ENCODE measurements around the gene MEF2A.

DNA sequence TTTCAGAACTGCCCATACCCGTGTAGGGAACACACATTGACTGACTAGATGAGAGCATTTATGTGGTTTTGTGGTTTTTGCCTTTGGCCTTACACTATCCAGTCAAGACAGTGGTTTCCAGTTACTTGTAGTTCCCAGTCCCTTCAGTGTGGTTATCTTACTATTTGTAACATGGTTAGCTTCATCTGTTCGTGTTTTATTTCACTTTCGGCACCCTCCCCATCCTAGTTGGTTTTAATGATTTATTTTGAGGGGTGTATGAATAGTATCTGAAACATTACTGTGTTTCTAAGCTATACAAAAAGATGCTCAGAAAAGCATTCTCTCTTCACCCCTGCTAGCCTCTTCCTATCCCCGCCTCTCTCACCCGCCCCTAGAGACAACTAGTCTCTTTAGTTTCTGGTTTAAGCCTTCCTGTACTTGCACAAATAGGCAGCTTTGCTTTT, 153.3 kb downstream of the MEF2A start:
- TF ChIP-seq, protein P1, sequence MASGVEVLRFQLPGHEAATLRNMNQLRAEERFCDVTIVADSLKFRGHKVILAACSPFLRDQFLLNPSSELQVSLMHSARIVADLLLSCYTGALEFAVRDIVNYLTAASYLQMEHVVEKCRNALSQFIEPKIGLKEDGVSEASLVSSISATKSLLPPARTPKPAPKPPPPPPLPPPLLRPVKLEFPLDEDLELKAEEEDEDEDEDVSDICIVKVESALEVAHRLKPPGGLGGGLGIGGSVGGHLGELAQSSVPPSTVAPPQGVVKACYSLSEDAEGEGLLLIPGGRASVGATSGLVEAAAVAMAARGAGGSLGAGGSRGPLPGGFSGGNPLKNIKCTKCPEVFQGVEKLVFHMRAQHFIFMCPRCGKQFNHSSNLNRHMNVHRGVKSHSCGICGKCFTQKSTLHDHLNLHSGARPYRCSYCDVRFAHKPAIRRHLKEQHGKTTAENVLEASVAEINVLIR (CRISPR knock-in tag; IDR thresholded peaks at IDR 0.05): no peak
- TF ChIP-seq, protein P2, sequence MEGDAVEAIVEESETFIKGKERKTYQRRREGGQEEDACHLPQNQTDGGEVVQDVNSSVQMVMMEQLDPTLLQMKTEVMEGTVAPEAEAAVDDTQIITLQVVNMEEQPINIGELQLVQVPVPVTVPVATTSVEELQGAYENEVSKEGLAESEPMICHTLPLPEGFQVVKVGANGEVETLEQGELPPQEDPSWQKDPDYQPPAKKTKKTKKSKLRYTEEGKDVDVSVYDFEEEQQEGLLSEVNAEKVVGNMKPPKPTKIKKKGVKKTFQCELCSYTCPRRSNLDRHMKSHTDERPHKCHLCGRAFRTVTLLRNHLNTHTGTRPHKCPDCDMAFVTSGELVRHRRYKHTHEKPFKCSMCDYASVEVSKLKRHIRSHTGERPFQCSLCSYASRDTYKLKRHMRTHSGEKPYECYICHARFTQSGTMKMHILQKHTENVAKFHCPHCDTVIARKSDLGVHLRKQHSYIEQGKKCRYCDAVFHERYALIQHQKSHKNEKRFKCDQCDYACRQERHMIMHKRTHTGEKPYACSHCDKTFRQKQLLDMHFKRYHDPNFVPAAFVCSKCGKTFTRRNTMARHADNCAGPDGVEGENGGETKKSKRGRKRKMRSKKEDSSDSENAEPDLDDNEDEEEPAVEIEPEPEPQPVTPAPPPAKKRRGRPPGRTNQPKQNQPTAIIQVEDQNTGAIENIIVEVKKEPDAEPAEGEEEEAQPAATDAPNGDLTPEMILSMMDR (IDR thresholded peaks at IDR 0.05 in 2 of 3, conservative IDR thresholded peaks at IDR 0.05 in 1 of 3; ENCODE audit: insufficient read depth in 2 of 3, low read depth in 1 of 3, low read length in 3 of 3): no peak
- no peak for TF ChIP-seq JUND (IDR thresholded peaks at IDR 0.05; ENCODE audit: borderline replicate concordance, low read depth, low read length)
- TF ChIP-seq JUND (tag; IDR thresholded peaks at IDR 0.05; ENCODE audit: borderline replicate concordance, low read depth, low read length): no peak
- no peak for TF ChIP-seq JUN (IDR thresholded peaks at IDR 0.05; ENCODE audit: borderline replicate concordance, low read depth, low read length)
- no peak for TF ChIP-seq JUN (CRISPR knock-in tag; IDR thresholded peaks at IDR 0.05; ENCODE audit: borderline replicate concordance)
- TF ChIP-seq, protein P3, sequence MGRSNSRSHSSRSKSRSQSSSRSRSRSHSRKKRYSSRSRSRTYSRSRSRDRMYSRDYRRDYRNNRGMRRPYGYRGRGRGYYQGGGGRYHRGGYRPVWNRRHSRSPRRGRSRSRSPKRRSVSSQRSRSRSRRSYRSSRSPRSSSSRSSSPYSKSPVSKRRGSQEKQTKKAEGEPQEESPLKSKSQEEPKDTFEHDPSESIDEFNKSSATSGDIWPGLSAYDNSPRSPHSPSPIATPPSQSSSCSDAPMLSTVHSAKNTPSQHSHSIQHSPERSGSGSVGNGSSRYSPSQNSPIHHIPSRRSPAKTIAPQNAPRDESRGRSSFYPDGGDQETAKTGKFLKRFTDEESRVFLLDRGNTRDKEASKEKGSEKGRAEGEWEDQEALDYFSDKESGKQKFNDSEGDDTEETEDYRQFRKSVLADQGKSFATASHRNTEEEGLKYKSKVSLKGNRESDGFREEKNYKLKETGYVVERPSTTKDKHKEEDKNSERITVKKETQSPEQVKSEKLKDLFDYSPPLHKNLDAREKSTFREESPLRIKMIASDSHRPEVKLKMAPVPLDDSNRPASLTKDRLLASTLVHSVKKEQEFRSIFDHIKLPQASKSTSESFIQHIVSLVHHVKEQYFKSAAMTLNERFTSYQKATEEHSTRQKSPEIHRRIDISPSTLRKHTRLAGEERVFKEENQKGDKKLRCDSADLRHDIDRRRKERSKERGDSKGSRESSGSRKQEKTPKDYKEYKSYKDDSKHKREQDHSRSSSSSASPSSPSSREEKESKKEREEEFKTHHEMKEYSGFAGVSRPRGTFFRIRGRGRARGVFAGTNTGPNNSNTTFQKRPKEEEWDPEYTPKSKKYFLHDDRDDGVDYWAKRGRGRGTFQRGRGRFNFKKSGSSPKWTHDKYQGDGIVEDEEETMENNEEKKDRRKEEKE (IDR thresholded peaks at IDR 0.05; ENCODE audit: borderline replicate concordance in 1 of 2, control insufficient read depth in 1 of 2, low read depth in 2 of 2, low read length in 1 of 2): no peak
- no peak for TF ChIP-seq KDM1A (IDR thresholded peaks at IDR 0.05)
- TF ChIP-seq, protein P4, sequence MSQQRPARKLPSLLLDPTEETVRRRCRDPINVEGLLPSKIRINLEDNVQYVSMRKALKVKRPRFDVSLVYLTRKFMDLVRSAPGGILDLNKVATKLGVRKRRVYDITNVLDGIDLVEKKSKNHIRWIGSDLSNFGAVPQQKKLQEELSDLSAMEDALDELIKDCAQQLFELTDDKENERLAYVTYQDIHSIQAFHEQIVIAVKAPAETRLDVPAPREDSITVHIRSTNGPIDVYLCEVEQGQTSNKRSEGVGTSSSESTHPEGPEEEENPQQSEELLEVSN (IDR thresholded peaks at IDR 0.05; ENCODE audit: borderline replicate concordance in 1 of 2, extremely low read depth in 1 of 2, insufficient read depth in 1 of 2, insufficient read length in 1 of 2, low read depth in 1 of 2, low read length in 1 of 2, poor library complexity in 1 of 2, severe bottlenecking in 1 of 2): no peak
- no peak for TF ChIP-seq BHLHE40 (IDR thresholded peaks at IDR 0.05; ENCODE audit: low read length)
- TF ChIP-seq, protein P5, sequence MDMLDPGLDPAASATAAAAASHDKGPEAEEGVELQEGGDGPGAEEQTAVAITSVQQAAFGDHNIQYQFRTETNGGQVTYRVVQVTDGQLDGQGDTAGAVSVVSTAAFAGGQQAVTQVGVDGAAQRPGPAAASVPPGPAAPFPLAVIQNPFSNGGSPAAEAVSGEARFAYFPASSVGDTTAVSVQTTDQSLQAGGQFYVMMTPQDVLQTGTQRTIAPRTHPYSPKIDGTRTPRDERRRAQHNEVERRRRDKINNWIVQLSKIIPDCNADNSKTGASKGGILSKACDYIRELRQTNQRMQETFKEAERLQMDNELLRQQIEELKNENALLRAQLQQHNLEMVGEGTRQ (CRISPR knock-in tag; IDR thresholded peaks at IDR 0.05): no peak

Data from K562 (cell line).